CD4-positive, alpha-beta T cell treated with Interferon gamma for 1 hour (primary cell): ENCODE data around the gene ZNF600.
"Not testable (repeated sequence)": the region's sequence is repeated elsewhere in the genome, so short reads cannot be mapped to it uniquely, and the experiment has no call there.

ENCODE experiments used
- DNase-seq: peaks from one replicate; pipeline ENCODE4 v3.0.0-alpha.2; 2020

Gene ZNF600

DNA sequence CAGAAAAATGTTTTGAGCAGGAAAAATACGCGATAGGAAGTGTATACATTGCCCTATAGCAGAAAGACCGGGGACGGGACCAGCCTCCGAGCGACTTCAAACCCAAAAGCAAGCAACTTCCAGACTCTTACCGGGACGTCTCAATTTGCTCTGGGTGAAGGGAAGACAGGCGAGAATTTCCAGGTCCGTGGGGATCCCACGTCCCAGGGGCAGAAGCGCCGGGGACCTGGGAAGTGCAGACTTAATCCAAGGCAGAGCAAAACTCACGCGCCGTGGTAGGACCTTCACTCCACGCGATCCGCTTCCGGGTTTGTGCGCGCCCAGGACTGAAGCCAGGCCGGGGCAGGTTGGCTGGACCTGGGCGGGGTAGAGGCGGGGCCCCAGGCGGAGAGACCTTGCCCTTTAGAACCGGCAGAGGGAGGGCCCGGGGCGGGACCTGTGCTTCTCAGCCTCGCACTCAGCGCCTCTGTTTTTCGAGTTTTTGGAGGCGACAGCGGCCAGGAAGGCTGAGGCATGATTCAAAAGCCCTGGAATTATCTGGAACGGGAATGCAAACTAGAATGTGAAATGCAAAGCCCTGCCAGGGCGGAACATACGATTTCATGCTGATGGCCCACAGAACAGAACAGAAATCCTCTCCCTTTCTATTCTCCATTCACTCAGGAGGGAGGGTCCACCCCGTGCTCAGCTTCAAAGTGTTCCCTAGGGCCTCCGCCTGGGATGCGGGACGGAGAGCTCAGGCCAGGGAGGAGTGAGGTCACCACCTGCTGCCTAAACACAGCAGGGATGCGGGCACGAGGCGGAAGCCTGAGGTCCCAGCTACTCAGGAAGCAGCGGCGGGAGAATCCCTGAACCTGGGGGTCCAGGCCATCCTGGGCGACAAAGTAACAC, at the start of gene ZNF600:
Gene ZNF600 (minus strand): TSS at position 328 of the 891 bp plus-strand sequence. CDS start 7,903 bp downstream, outside the sequence.
- DNase-seq, result peak; percentile 77

GRCh38 chr19:52834289-52834688, 47.7 kb upstream of the ZNF600 start:
- DNase-seq, result not testable (repeated sequence)

GRCh38 chr19:52833541-52833940, 47.0 kb upstream of the ZNF600 start:
- peak; percentile 34 for DNase-seq

DNA sequence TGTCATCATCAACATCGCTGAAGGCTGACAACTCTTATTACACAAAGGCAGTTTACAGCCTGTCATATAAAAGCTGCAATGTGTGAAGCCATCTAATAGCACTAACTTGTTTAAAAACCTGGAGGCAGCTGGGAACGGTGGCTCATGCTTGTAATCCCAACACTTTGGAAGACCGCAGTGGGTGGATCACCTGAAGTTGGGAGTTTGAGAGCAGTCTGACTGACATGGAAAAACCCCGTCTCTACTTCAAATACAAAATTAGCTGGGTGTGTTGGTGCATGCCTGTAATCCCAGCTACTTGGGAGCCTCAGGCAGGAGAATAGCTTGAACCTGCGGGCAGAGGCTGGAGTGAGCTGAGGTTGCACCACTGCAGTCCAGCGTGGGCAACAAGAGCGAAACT, 43.3 kb upstream of the ZNF600 start:
- not testable (repeated sequence) for DNase-seq

DNA sequence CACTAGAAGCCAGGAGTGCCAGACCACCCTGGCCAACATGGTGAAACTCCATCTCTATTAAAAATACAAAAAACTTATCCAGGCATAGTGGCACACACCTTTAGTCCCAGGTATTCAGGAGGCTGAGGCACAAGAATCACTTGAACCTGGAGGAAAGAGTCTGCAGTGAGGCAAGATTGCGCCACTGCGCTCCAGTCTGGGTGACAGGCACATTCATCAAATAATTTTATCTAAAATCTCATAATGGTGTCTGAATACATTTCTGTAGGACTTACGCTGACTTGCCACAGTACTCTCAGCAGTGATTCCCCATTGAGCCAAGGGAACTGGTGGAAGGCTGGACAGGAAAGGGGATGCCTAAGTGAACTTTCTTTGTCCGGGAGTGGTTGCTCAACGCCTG, 39.2 kb upstream of the ZNF600 start:
- no peak for DNase-seq

GRCh38 chr19:52823676-52824075, 37.1 kb upstream of the ZNF600 start:
- no peak for DNase-seq

DNA sequence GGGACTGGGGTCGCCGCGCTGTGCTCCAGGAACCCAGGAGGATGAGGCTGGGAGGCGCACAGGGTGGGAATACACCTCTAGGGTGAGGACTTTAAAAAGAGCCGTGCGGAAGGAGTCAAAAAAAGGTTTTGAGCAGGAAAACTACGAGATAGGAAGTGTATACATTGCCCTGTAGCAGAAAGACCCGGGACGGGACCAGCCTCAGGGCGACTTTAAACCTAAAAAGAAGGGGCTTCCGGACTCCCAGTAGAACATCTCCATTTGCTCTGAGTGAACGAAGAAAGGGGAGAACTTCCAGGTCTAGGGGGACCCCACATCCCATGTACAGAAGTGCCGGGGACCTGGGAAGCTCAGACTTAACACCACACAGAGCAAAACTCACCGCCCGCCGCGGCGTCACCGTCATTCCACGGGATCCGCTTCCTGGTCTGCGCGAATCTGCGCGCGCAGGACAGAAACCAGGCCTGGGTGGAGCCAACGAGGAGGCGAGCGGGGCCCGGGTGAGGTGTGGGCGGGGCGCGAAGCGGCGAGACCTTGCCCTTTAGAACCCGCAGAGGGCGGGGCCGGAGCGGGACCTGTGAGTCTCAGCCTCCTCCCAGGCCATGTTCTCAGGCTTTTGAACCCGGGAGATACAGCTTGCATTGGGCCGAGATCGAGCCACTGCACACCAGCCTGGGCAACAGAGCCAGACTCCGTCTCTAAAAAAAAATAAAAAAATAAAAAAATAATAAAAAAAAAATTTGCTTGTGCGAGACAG, 34.8 kb upstream of the ZNF600 start, which contains the start of gene ZNF28:
Gene ZNF28 (minus strand): TSS at position 430 of the 757 bp plus-strand sequence. CDS start 3,675 bp downstream, outside the sequence.
- DNase-seq, result peak; percentile 80

GRCh38 chr19:52820472-52821203, 34.0 kb upstream of the ZNF600 start:
- peak; percentile 13 for DNase-seq

DNA sequence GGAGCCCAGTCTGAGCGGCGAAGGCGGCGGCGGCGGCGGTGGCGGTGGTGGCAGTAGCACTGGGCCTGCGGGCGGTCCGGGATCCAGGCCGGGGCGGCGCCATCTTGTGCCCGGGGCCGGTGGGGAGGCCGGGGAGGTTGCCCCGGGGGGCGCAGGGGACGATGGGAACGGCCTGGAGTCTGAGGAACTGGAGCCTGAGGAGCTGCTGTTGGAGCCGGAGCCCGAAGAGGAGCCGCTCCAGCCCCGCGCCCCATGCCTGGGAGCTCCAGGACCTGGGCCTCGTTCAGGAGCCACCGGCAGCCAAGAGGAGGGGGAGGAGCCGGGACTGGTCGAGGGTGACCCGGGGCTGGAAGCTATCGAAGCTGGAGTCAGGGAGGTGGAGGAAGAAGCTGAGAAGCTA, 23.2 kb upstream of the ZNF600 start:
- no peak for DNase-seq

- not testable (repeated sequence) for DNase-seq
Observed at GRCh38 chr19:52799950-52800640, 13.5 kb upstream of the ZNF600 start.

DNA sequence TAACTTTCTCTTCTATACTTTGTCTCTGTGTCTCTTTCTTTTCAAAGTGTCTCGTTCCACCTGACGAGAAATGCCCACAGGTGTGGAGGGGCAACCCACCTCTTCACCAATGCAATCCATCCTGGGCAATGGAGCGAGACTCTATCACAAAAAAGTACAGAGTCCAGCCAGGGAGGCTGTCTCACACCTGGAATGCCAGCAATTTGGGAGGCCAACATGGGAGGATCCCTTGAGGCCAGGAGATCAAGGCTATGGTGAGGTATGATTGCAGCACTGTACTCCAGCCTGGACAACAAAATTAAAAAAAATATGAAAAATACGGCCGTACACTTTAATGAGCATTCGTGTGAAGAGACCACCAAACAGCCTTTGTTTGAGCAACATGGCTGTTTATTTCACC, 2.8 kb upstream of the ZNF600 start:
- DNase-seq, result no peak

- DNase-seq, result no peak
Observed at GRCh38 chr19:52786078-52786463, 520 bp downstream of the ZNF600 start.

DNA sequence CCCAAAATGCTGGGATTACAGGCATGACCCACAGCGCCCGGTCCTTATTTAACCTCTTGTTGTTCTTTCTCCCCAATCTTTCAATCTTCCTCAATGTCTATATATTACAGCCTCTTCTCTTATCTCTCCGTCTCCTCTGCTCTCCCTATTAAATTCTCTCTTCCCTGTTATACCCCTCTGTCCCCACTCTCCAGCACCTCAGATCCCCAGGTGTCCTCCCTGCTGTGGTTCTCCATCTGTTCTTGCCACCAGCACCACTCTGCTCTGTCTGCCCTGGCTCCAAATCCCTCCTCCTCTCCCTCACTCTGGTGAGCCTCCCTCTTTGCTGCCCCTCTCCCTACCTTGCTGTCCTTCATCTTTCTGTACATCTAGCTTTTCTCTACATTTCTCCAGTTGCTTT, 1.1 kb downstream of the ZNF600 start:
- DNase-seq, result no peak

DNA sequence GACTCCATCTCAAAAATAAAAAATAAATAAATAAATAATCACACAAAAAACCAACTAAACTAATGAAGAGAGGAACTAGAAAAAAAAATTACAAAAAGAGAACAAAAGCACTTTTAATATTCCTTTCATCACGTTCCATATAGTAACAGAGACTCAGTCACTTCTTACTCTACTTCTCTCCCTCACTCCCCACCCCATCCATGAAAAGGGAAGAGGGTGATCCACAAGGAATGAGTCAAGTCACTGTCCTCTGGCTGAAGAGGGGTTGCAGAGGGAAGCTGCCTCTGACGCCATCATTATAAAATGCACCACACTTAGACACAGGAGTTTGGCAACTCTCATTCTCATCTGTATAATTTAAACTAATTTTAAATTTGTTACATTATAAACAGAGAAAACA, 3.7 kb downstream of the ZNF600 start:
- not testable (repeated sequence) for DNase-seq

DNA sequence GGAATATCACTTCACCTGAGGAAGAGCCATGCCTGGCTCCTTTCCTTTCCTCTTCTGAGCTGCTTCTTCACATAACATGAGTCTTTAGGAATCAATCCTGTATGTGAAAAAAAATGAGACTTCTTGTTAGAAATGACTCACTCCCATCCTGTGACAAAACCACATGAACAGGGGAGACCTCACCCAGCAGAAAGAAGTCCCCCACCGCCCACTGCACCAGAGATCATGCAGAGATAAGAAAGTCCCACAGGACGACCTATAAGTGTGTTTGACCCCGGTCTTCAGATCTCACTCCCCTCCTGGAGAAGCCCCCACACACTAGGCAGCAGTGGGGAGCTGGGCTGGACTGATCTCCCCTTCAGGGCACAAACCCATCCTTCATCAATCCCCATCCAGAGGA, 7.8 kb downstream of the ZNF600 start:
- peak; percentile 26 for DNase-seq

DNA sequence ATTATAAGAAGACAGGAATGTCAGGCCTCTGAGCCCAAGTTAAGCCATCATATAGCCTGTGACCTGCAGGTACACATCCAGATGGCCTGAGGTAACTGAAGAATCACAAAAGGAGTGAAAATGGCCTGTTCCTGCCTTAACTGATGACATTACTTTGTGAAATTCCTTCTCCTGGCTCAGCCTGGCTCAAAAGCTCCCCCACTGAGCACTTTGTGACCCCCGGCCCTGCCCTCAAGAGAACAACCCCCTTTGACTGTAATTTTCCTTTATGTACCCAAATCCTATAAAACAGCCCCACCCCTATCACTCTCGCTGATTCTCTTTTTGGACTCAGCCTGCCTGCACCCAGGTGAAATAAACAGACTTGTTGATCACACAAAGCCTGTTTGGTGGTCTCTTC, 30.1 kb downstream of the ZNF600 start:
- not testable (repeated sequence) for DNase-seq

DNA sequence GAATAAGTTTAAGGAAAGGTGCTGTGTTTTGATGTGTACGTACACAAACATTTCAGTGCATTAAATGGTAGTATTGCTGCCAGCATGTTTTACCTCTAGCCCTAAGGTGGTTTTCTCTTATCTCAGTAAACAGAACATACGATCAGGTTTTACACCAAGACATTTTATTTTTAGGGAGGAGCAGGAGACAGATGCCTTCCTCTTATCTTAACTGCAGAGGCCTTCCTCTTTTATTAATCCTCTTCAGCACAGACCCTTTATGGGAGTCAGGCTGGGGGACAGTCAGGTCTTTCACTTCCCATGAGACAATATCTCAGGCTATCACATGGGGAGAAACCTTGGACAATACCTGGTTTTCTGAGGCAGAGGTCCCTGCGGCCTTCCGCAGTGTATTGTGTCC, 36.8 kb downstream of the ZNF600 start:
- no peak for DNase-seq

- no peak for DNase-seq
Observed at GRCh38 chr19:52748336-52748950, 38.1 kb downstream of the ZNF600 start.

- peak; percentile 45 for DNase-seq
Observed at GRCh38 chr19:52745919-52746318, 40.7 kb downstream of the ZNF600 start.

DNA sequence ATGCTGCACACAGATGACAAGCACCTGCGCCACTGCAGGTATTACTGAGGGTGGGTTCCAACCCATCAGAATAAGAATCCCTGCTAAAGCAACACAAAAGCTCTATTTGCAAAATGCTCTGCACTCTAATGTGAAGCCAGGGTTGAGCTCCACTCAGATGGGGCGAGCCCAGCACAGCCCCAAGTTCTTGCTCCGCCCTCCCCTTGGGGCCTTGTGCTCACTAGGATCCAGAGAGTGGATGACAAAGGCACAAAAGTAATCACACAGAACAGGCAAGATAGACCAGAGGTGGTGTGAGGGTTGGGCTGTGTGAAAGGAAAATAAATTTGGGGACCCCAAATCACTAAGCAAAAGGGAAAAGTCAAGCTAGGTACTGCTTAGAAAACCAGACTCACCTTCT, 43.5 kb downstream of the ZNF600 start:
- DNase-seq, result no peak

DNA sequence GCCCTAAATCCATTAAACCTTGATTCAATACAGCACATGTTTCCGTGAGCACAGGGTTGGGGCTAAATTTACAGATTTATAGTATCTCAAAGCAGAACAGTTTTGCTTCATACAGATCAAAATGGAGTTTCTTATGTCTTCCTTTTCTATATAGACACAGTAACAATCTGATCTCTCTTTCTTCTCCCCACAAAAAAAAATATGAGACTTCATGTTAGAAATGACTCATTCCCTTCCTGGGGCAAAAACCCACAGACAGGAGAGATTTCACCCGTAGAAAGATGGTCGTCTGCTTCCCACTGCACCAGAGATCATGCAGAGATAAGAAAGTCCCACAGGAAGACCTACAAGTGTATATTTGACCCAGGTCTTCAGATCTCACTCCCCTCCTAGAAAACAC, 44.1 kb downstream of the ZNF600 start:
- no peak for DNase-seq

GRCh38 chr19:52741951-52742485, 44.6 kb downstream of the ZNF600 start:
- DNase-seq, result no peak
